Measurements from ENCODE around the gene MTCL1.

The MTCL1 gene

DNA sequence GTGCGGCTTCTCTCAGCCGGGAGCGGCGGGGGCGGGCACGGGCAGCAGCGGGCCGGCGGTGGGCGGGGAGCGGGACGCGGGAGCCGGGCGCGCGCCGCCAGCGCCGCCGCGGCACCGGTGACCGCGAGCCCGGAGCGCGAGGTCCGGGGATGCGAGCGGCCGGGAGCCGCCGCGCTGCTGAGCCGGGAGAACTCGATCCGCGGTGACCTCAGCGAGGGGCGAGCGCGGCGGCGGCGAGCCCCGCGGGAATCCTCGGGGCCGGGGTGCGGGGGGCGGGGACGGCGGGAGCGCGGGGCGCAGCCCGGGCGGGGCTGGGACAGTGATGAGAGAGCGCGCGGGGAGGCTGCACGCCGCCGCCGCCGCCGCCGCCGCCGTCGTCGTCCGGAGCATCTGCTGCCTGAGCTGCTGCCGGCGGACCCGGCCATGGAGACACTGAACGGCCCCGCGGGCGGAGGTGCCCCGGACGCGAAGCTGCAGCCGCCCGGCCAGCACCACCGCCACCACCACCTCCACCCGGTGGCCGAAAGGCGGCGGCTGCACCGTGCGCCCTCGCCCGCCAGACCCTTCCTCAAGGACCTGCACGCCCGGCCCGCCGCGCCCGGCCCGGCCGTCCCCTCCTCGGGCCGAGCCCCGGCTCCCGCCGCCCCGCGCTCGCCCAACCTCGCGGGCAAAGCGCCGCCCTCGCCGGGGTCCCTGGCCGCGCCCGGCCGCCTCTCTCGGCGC, at the start of gene MTCL1:
Gene MTCL1, plus strand, starts transcription at position 319 of the 723 bp plus-strand sequence. Its CDS starts 105 bp downstream, at position 424.
- DNase-seq (ENCODE audit: insufficient read length, low spot score), result peak; percentile 86
- FAIRE-seq, result no peak

DNA sequence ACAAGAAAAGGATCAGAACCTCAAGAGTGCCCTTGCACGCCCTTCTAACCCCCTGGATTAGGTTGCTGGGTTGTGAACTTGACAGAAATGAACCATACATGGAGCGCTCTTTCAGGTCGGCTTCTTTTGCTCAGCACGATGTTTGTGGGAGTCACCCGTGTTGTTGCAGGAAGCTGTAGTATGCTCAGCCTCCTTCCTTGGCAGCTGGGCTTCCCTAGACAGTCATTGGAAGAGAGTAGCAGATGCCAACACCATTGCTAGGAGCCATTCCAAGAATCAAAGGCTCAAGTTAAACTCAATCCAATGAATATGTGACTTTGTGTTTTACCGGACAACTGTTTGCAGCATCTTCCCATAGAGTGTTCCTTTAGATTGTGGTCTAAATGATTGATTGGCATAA, 49.1 kb upstream of the MTCL1 start:
- DNase-seq (ENCODE audit: insufficient read length, low spot score) (no peak), FAIRE-seq (no peak)

DNA sequence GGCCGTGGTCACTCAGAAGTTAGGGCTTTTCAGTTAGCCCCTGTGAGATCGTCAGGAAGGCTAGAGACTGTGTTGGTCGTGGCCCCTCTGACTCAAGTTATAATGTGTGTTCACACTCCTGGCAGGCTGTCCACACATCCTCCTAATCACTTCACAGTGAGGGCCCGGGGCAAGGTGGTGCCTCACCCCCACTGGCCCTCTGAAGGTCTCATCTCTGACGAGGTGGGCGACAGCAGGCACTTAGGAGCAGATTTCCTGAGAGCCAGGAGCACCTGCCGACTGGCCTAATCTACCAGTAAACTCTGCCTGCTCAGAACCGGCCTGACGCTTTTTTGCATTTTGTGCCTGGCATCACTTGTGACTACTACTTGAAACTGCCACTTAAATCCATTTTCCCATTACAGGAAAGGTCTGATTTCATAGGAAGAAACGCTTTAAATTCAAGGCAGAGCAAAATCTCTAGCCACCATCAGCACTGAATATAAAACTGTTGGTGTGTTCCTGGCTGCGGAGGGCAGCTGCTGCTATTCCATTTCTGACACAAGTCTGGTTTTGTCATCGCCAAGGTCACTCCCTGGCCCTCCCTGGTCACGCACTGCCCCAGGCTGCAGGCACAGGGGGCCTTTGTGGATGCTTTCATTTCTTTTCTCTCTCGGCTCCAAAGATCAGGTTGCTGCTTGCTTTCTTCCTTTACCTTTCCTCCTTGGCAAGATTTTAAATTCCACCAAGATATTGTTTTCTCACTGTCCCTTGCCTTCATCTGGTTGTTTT, 48.1 kb upstream of the MTCL1 start:
- DNase-seq (ENCODE audit: insufficient read length, low spot score) (no peak), FAIRE-seq (no peak)

DNA sequence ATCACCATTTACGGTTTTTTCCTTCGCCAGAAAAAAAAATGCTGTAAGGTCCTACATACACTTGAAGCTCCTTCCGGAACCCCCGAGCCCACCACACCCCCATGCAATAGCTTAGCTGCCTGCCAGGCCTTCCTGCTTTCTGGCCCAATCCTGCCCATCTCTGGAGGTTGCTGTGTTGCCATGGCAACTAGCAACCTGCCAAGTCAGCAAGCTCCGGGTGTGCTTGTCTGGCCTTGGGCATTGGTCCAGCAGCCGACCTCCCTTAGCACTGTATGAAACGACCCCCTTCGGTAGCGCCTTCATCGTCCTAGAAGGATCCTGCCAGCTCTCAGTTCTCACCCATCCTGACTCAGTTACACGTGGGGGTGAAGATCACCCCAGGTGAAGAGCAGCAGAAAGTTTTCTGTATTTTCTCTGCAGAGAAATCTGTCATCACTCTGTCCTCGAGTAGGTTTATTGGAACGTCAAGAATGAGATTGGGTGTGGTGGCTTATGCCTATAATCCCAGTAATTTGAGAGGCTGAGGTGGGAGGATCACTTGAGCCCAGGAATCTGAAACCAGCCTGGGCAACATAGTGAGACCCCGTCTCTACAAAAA, 47.4 kb upstream of the MTCL1 start:
- FAIRE-seq, result no peak

DNA sequence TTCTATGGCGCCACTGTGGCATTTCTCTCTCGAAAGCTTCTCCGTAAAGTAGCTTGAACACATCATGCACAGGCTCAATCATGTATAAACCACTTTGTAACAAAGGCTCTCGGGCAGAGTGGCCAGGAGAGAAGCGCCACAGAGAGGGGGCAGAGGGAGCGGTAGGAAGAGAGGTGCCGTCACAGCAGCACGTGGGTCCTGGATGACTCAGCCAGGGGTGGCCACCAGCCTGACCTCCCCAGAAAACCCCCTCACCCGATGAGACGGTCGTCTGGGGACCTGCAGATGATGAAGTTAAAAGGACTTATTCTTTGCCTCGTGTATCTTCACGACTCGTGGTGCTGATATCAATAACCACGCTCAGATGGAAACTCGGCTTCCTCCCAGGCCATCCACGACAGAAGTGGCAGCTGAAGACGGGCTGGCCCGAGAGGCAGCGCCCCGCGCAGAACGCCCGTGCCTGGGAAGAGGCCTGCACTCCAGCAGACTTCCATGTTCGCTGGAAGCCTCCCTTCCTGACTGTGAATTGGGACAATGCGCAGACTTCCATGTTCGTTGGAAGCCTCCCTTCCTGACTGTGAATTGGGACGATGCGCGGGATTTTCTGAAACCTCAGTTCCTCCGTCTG, 46.4 kb upstream of the MTCL1 start:
- no peak for DNase-seq (ENCODE audit: insufficient read length, low spot score)
- no peak for FAIRE-seq

More for the DNA sequence above, 47.4 kb upstream of the MTCL1 start:
- DNase-seq (ENCODE audit: insufficient read length, low spot score), result no peak

DNA sequence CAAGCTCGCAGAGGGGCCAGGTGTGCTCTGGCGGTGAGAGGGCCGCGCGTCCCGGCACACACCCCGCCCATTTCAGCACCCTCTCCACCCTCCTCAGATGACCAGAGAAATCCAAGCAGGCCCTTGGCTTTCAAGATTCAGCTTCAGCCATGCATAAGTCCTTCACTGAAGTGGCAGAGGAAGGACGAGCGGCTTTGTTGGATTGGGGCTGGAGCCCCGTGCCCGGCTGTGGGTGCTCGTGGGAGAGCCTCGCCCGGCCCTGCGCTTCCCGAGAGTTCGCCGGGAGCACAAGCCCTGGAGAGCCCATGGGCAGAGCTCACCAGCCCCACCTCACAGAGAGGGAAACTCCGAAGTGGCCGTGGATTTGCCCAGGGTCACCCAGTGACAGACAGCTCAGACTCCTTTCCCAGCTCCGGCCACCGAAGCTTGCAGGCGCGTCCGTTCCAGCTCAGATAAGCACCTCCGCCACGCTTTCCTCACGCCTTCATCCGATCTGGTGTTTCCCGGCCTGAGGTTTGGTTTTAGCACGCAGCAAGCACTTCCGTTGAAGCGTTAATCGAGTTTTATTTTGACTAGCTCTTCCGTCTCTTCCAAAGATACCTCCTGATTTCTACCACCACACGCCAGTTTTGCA, 45.6 kb upstream of the MTCL1 start:
- no peak for FAIRE-seq
- DNase-seq (ENCODE audit: insufficient read length, low spot score), result no peak

DNA sequence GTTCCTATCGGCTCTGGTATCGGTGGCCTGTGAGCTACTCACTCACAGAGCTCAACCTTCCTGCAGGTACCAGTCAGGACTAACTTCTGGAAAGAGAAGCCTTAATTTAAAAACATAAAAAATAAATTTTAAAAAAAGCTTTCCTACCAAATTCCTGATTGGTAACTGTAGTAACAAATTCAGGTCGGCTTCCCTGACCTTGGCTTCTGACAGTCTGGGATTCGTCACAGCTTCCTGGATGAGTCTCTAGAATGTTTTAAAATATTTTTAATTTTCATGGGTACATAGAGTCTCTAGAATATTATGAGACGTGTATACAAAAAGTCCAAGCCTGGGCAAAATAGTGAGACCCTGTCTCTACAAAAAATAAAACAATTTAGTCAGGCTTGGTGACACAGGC, 45.0 kb upstream of the MTCL1 start:
- FAIRE-seq, result no peak
- DNase-seq (ENCODE audit: insufficient read length, low spot score), result no peak

DNA sequence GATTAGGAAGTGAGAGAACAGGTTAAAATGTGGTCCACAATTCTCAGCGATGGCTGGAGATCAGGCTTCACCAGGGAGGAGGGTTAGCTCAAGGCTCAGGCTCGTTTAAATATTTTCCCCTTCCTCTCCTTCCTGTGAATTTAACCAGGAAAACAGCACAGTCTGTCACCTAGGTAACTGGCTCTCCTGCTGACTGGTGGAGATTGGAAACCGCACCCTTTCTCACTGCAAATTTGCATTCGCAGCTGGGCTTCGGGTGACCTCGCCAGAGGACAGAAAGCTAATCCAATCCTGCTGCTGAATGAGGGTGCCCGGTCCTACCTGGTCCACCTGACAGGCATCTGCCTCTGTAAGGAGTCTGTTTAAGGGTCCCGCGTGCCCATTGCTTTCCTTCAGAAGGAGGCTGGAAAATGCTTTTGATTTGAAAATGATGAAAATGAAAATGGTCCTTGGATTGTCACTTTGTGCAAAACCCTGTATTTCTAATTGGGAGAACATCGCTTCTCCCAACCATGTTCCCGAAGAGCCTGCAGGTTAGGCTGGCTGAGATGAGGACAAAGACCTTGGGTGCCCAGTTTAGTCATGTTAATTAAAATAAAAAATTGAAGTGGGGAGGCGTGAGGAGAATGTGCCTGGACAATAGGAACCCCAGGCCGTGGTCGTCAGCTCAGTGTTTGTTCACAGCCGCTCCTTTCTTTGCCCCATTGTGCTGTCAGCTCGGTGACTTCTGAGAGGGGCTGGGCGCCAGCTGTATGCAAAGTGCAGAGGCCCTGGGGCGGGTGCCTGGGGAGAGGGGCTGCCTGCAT, 43.4 kb upstream of the MTCL1 start:
- DNase-seq (ENCODE audit: insufficient read length, low spot score) (no peak), FAIRE-seq (no peak)

DNA sequence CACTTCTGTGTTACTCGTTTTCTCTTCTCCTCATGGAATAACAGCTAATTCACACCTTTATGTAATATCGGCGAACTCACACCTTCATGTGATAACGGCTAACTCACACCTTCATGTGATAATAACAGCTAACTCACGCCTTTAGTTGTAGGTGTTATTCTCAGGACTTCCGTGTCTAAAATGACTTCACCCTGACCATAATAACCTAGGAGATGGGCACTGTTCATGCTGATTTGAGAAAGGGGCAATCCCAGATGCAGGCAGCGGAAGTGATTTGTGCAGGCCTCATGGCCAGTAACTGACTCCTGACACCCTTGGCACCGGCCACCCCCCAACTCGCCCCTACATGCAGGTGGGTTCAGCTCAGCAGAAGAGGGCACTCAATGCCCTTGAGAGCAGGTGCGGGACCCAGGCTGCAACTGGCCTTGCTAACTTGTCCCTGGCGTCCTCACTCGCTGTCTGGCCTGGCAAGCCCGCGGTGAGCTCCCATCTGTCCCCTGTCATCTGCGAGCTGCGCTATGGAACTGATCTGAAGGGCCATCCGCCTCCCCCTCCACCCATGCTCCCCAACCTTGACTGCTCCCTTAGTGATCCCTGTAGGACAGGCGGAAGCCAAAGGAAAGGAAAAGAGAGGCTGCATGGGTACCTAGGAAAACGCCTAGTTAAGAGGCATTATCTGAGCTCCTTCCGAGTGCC, 42.6 kb upstream of the MTCL1 start:
- DNase-seq (ENCODE audit: insufficient read length, low spot score) (no peak), FAIRE-seq (no peak)

DNA sequence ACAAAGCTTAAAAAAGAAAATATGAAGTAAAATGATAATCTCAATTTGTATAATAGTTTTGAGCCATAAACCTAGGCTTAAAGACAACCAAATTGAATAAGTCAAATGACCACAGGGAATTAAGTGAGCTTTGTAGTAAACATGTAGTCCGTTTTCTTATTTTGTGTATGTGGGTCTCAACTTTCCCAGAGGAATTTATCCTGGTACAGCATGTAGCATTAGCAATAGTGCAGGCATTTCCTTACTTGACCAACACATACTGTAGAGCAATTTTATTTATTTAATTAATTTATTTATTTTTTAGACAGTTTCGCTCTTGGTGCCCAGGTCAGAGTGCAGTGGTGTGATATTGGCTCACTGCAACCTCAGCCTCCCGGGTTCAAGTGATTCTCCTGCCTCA, 37.5 kb upstream of the MTCL1 start:
- FAIRE-seq (no peak), DNase-seq (ENCODE audit: insufficient read length, low spot score) (no peak)

DNA sequence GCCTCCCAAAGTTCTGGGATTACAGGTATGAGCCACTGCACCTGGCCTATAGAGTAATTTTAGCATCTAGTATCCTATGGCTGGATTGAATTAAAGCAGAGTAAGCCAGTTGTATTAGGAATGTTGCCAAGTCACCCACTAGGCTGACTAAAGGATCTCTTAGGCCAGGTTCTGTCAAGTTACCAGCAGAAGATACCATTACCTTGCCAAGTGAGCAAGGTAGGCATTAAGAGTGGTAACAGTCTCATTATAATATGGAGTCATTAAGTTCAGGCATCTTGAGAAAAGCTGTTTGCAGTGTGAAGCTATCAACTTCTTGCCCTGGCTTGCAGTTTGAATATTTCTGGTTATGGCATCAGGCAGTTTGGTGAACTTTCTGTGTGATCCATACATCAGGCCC, 37.0 kb upstream of the MTCL1 start:
- DNase-seq (ENCODE audit: insufficient read length, low spot score) (no peak), FAIRE-seq (no peak)

DNA sequence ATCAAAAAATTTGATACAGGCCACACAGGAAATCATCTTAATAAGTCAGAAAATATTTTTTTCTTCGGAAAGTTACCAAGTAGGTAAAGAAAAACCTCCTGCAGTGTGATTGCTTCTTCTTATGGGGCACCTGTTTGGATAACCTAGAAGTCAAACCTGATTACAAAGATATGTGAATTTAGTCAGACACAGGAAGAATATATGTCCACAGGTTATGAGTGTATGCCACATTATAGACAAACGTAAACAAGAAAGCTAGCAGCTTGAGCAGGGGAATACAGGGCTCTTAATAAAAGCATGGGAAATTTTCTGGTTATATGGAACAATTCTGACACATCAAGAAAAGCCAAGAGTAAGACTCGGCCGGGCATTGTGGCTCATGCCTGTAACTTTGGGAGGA, 35.8 kb upstream of the MTCL1 start:
- FAIRE-seq (no peak), DNase-seq (ENCODE audit: insufficient read length, low spot score) (no peak)

DNA sequence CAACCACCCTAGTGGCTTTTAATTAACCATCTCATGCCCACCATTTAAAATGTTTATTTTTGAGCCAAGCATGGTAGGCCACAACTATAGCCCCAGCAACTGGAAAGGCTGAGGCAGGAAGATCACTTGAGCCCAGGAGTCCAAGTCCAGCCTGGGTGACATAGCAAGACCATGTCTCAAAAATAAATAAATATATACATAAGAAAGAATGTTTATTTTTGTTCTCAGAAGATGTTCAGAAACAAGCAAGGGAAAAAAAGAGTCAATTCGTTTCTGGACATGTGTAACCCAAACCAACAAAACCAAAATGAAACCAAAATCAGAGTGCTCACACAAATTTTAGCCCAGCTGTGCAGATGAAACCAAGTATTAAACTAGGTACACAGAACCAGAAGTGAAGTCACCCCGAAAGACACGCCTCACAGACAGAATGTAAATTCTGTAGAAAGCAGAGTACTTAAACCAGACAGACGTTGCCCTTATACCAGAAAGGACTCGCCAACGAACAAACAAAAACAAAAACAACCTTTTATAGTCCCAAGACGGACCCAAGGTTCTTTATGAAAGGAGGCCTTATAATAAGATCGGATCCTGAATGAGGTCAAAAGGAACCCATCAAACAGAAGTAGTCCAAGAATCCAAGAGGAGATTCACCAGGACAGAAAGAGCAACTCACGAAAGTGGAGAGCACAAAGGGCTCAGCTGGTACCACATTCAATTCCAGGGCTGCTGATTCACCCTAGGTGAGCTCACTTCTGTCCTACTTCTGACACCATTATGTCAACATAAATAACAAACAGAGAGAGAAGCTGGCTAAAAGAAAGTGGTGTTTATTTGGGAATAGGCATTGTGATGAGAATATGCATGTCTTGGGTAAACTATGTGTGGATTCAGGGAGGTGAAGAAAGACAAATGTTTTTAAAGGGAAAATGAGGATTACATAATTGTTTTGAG, 31.8 kb upstream of the MTCL1 start:
- FAIRE-seq (peak; percentile 71), DNase-seq (ENCODE audit: insufficient read length, low spot score) (no peak)

DNA sequence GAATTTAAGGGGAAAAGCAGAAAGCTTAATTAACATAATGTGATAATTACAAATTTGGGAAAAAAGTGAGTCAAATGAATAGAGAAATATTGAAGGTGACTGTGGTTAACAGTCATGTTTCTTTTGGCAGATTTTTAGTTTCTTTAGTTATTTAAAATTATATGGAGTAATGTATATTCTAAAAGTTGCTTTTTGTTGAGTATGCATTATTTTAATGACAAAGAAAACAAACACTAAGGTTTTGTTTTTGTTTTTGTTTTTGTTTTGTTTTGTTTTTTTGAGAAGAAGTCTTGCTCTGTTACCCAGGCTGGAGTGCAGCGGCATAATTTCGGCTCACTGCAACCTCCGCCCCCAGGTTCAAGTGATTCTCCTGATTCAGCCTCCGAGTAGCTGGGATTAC, 30.3 kb upstream of the MTCL1 start:
- DNase-seq (ENCODE audit: insufficient read length, low spot score) (no peak), FAIRE-seq (no peak)

DNA sequence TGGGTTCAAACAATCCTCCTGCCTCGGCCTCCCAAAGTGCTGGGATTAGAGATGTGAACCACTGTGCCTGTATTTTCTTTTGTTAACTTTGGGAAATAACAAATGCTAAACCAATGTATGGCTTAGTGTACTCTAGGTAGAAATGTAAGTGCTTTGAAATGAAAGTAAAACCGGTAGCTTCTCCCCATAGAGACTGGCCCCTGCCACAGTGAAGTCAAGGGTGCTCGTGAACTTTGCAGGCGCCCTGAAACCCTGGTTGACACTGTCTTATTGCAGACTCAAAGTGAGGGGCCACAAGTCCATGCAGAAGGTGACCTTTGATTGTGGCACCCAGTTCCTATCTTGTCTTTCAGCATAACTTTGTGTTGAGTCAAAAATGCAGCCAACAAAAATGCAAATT, 24.2 kb upstream of the MTCL1 start:
- FAIRE-seq, result no peak
- no peak for DNase-seq (ENCODE audit: insufficient read length, low spot score)

DNA sequence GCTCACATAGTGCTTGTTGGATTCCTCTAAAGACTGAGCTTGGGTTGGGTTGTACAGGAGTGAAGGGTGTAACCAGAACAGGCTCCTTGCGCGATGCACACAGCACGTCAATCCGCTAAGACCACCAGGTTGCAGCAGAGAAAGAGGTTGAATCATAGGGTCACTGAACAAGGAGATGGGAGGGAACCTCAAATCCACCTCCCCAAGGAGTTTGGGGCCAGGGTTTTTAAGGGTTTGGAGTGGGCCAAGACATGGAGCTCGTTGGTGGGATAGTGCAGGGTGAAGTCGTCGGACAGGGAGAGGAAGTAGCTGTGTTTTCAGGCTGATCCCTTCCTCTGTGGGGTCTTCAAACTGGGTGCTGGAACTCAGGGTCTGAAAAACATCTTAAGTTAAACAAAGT, 20.8 kb upstream of the MTCL1 start:
- DNase-seq (ENCODE audit: insufficient read length, low spot score) (no peak), FAIRE-seq (no peak)

DNA sequence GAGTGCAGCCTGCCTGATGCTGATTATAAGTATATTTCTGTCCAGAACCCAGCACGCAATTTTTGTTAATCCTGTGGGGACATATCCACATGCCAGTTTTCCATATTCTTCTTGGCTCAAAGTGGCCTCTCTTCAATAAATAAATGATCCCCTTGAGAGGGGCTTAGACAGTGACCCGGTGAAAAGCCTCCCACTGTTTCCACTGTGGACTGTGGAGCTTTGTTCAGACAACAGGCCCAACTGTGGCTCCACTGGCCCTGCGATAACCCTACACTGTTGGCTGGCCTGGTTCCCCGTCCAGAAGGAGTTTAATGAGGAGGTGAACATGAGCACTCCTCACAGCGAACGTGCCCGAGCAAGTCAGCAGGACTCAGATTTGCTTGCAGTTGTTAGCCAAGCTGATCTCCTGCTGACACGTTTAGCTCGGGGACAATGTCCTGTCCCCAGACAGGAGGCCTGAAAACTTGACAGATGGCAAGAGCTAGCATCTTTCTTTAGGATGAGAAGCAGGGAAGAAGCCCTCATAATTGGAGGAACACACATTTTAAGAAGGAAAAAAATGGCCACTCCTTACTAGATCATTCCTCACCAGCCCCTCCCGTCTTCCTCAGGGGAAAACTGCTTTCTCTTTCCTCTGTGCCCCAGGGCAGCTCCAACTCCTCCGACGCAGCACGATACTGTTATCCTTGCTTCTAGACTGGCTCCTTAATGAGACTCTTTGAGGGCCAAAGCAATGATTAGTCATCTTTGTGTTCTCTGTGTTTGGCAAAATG, 20.0 kb upstream of the MTCL1 start:
- DNase-seq (ENCODE audit: insufficient read length, low spot score) (no peak), FAIRE-seq (no peak)

DNA sequence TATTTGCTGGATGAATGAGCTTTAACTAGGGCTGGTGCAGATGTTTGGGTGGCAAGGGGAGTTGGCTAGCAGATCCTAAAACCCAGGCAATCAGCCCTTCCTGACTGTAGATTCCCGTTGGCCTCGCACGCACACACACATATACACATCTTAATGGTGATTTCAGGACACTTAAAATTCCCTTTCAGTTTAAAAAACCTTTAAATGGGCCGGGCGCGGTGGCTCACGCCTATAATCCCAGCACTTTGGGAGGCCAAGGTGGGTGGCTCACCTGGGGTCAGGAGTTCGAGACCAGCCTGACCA, 19.5 kb upstream of the MTCL1 start:
- no peak for FAIRE-seq
- DNase-seq (ENCODE audit: insufficient read length, low spot score), result no peak
